Measurements from ENCODE around the gene AFDN.

GRCh38 chr6:167995731-167996151 is 169.0 kb downstream of the AFDN start:
- TF ChIP-seq FOXP4 (CRISPR knock-in tag; IDR thresholded peaks at IDR 0.05): no peak
- no peak for TF ChIP-seq CTCF (IDR thresholded peaks at IDR 0.05)
- TF ChIP-seq SMAD3 (CRISPR knock-in tag; IDR thresholded peaks at IDR 0.05; ENCODE audit: borderline replicate concordance): no peak
